B cell (primary cell): ENCODE data around the gene OXSR1. TPM values are rescaled to one million over a fixed set of nuclear protein-coding genes. Genes with fewer than 3 reads are reported as not detected.

Experiments
- ATAC-seq: fragments of 200-7000 bp; cut with Tn5 transposase; one replicate; pipeline ENCODE4 v1.10.0; 2021; ENCODE audit warnings: low read depth, mild to moderate bottlenecking, moderate number of reproducible peaks, moderate library complexity
- CTCF ChIA-PET: fragments of 350-600 bp; sonication (Branson Sonifier 250); formaldehyde crosslinking; loops from one replicate; lab custom pipeline; 2021; ENCODE audit warnings: antibody characterized with exemption, inconsistent platforms; lab: Charles Lee
- POLR2A ChIA-PET: fragments of 350-600 bp; sonication (Branson Sonifier 250); formaldehyde crosslinking; loops from one replicate; lab custom pipeline; 2021; ENCODE audit warnings: antibody characterized with exemption; lab: Charles Lee
- DNase-seq: peaks from one replicate; pipeline ENCODE4 v3.0.0; 2013
- H2AFZ ChIP-seq: 2 replicates; pipeline ENCODE4 v1.6.1; 2012; ENCODE audit warnings: mild to moderate bottlenecking, low read depth, low read length; ENCODE audit not compliant: insufficient read depth, poor library complexity, severe bottlenecking
- H3K27ac ChIP-seq, 2 donors: 1 replicate in 1 of 2; 2 replicates in 1 of 2; pipeline ENCODE4 v1.5.1; 2012 to 2013; ENCODE audit warnings: low read length in 2 of 2, mild to moderate bottlenecking in 2 of 2, moderate library complexity in 1 of 2
- H3K27me3 ChIP-seq, 4 experiments: fragments of 200-600 bp in 1 of 4; sonication (generic) in 1 of 4; replicated peaks in 1 of 4; 1 replicate in 2 of 4; 2 replicates in 2 of 4; pipeline versions ENCODE4 v1.6.1 to v1.7.0; 2013 to 2016; ENCODE audit warnings: low read length in 3 of 4, mild to moderate bottlenecking in 2 of 4, mixed read lengths in 1 of 4, moderate library complexity in 1 of 4; ENCODE audit not compliant: insufficient read depth in 4 of 4, control insufficient read depth in 3 of 4; ENCODE audit errors: control extremely low read depth in 1 of 4
- H3K36me3 ChIP-seq, 2 experiments: replicated peaks in 1 of 2; 1 replicate in 1 of 2; 2 replicates in 1 of 2; pipeline versions ENCODE4 v1.6.1 to v1.7.1; 2013; ENCODE audit warnings: low read length in 1 of 2; ENCODE audit not compliant: insufficient read depth in 2 of 2, control insufficient read depth in 1 of 2; ENCODE audit errors: control extremely low read depth in 1 of 2, extremely low read depth in 1 of 2
- H3K4me1 ChIP-seq, 2 donors: fragments of 200-600 bp in 1 of 2; sonication (generic) in 1 of 2; 1 replicate in 1 of 2; 2 replicates in 1 of 2; pipeline versions ENCODE4 v1.5.1 to v1.6.1; 2013 to 2017; ENCODE audit warnings: low read length in 2 of 2; ENCODE audit not compliant: control insufficient read depth in 2 of 2, insufficient read depth in 2 of 2
- H3K4me2 ChIP-seq: replicated peaks from 2 replicates; pipeline ENCODE3; 2012; ENCODE audit warnings: mild to moderate bottlenecking, low read depth, low read length; ENCODE audit not compliant: poor library complexity, severe bottlenecking
- H3K4me3 ChIP-seq, 5 experiments: fragments of 200-600 bp in 1 of 5; sonication (generic) in 1 of 5; 1 replicate in 3 of 5; 2 replicates in 2 of 5; pipeline versions ENCODE4 v1.5.1 to v1.7.0; 2011 to 2016; ENCODE audit warnings: low read length in 4 of 5, mild to moderate bottlenecking in 4 of 5, low read depth in 2 of 5, control low read depth in 1 of 5, moderate library complexity in 1 of 5; ENCODE audit not compliant: insufficient read depth in 1 of 5; ENCODE audit errors: control extremely low read depth in 1 of 5, extremely low read depth in 1 of 5
- H3K79me2 ChIP-seq: fragments of 200-600 bp; sonication (generic); one replicate; pipeline ENCODE4 v1.6.0; 2016; ENCODE audit warnings: low read length; ENCODE audit not compliant: control insufficient read depth, insufficient read depth
- H3K9ac ChIP-seq: fragments of 200-600 bp; sonication (generic); 2 replicates; pipeline ENCODE4 v1.6.1; 2017; ENCODE audit warnings: mild to moderate bottlenecking, low read length, moderate library complexity
- H3K9me3 ChIP-seq, 3 donors: one replicate each; pipeline versions ENCODE4 v1.6.1 to v1.7.1; 2013; ENCODE audit warnings: low read length in 2 of 3; ENCODE audit not compliant: control insufficient read depth in 2 of 3, insufficient read depth in 1 of 3; ENCODE audit errors: control extremely low read depth in 1 of 3
- H4K20me1 ChIP-seq: 2 replicates; pipeline ENCODE4 v1.6.0; 2012; ENCODE audit warnings: mild to moderate bottlenecking, low read length; ENCODE audit not compliant: insufficient read depth, control insufficient read depth, poor library complexity, severe bottlenecking
- H3K27ac Mint-ChIP-seq: one replicate; pipeline ENCODE4 v1.8.0; 2021; ENCODE audit warnings: mixed read lengths
- H3K27me3 Mint-ChIP-seq: one replicate; pipeline ENCODE4 v1.8.0; 2021; ENCODE audit warnings: mixed read lengths
- H3K4me1 Mint-ChIP-seq: one replicate; pipeline ENCODE4 v1.8.0; 2021; ENCODE audit warnings: mixed read lengths
- H3K4me3 Mint-ChIP-seq: one replicate; pipeline ENCODE4 v1.8.0; 2021; ENCODE audit warnings: mixed read lengths
- H3K9me3 Mint-ChIP-seq: one replicate; pipeline ENCODE4 v1.8.0; 2022; ENCODE audit warnings: mixed read lengths; ENCODE audit not compliant: insufficient read depth
- EZH2 ChIP-seq: IDR thresholded peaks from 2 replicates; pipeline ENCODE4 v1.6.1; 2012; ENCODE audit warnings: borderline replicate concordance, low read depth, mild to moderate bottlenecking, moderate library complexity, low read length; ENCODE audit not compliant: insufficient read depth, poor library complexity, severe bottlenecking
- WGBS: methylation state at CpG from one replicate; pipeline ENCODE4 v1.1.5; 2013; ENCODE audit warnings: missing lambda C conversion rate; ENCODE audit not compliant: insufficient coverage; 5-methylcytosine and 5-hydroxymethylcytosine counted together
- intact Hi-C: fragments of 100-400 bp; cut with micrococcal nuclease; formaldehyde crosslinking; loops from one replicate; pipeline ENCODE4 v1.10.0; 2022
- polyA plus RNA-seq: library from polyadenylated mRNA; depleted of rRNA; stranded (reverse); fragments of >200 nt; gene quantifications from 2 replicates; pipeline ENCODE4 v1.2.3, GENCODE V29; 2012
- total RNA-seq, 2 donors: library from RNA; stranded (reverse); fragments of 120-200 nt in 1 of 2; gene quantifications; 1 replicate in 1 of 2; 2 replicates in 1 of 2; pipeline versions ENCODE4 v1.2.3 to v1.2.4, GENCODE V29; 2013 to 2022
- TF ChIP-seq, protein P1 (sequence below): fragments of 200-600 bp; IDR thresholded peaks from one replicate; pipeline ENCODE4 v1.8.0; 2022; ENCODE audit warnings: antibody characterized with exemption, mild to moderate bottlenecking

OXSR1 gene
- total and polyA plus RNA-seq, 2 donors (not counting 1 experiment from before 2014, with no cell fraction given), result 15.5 to 41.5 TPM

GRCh38 chr3:38138349-38139190, 26.8 kb upstream of the OXSR1 start, which contains the start of gene MYD88:
MYD88 (plus strand) TSS chr3:38138661; CDS start chr3:38138701, 40 bp downstream.
- ChIA-PET POLR2A (interaction anchor here (0.8 to 4.1 kb wide), 2 partner anchors 10 to 26 kb away, joined by 3 to 75 read pairs; partner anchors contain the start of gene OXSR1), CTCF (interaction anchor here (2.5 to 4.9 kb wide), 2 partner anchors 26 to 164 kb away, joined by 7 to 41 read pairs; partner anchors contain the start of gene OXSR1)
- H2AFZ ChIP-seq, result peak within 1 kb of the TSS; percentile 99
- ATAC-seq, result peak; percentile 51
- H3K27ac ChIP-seq, result peak within 1 kb of the TSS; percentile 85 to 87
- peaks cover 4 to 30% of the 10 kb centered on the region in 2 experiments for H3K36me3 ChIP-seq
- H3K79me2 ChIP-seq, result peaks cover 55% of the 10 kb centered on the region
- H3K4me3 Mint-ChIP-seq, result peak within 1 kb of the TSS; percentile 92
- no peaks in the 10 kb centered on the region for H3K27me3 Mint-ChIP-seq
- no peaks in the 10 kb centered on the region for H3K9me3 ChIP-seq
- no peaks in the 10 kb centered on the region for H3K9me3 Mint-ChIP-seq
- peak within 1 kb of the TSS; percentile 94 for H3K27ac Mint-ChIP-seq
- peaks cover 12% of the 10 kb centered on the region for H4K20me1 ChIP-seq
- peak; percentile 91 for DNase-seq
- WGBS, result under 1% methylated on average over 61 of the region's 65 CpGs
- intact Hi-C loops, result loop anchor here (2.0 to 10.0 kb wide), 5 partner anchors 14 to 1269 kb away; partner anchors contain the start of genes GORASP1, RPSA, SLC25A38 and TTC21A
- peaks cover 64% of the 10 kb centered on the region for H3K4me1 Mint-ChIP-seq
- no peaks in the 10 kb centered on the region for H3K27me3 ChIP-seq
- peak within 1 kb of the TSS; percentile 88 for H3K4me2 ChIP-seq
- peak within 1 kb of the TSS; percentile 84 to 98 (median 92) for H3K4me3 ChIP-seq
- peaks cover 39 to 52% of the 10 kb centered on the region in 2 donors for H3K4me1 ChIP-seq
- H3K9ac ChIP-seq, result peak within 1 kb of the TSS; percentile 95
- TF ChIP-seq, protein P1, sequence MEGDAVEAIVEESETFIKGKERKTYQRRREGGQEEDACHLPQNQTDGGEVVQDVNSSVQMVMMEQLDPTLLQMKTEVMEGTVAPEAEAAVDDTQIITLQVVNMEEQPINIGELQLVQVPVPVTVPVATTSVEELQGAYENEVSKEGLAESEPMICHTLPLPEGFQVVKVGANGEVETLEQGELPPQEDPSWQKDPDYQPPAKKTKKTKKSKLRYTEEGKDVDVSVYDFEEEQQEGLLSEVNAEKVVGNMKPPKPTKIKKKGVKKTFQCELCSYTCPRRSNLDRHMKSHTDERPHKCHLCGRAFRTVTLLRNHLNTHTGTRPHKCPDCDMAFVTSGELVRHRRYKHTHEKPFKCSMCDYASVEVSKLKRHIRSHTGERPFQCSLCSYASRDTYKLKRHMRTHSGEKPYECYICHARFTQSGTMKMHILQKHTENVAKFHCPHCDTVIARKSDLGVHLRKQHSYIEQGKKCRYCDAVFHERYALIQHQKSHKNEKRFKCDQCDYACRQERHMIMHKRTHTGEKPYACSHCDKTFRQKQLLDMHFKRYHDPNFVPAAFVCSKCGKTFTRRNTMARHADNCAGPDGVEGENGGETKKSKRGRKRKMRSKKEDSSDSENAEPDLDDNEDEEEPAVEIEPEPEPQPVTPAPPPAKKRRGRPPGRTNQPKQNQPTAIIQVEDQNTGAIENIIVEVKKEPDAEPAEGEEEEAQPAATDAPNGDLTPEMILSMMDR, result no peak
- no peak for TF ChIP-seq EZH2
